Stomach smooth muscle (tissue), 2 donors: ENCODE measurements around the gene ADAMTS8.
A peak's percentile ranks its signal among the peaks of the same experiment; 100 is the strongest.

ENCODE experiments used
- H3K27ac ChIP-seq: one replicate; pipeline ENCODE4 v1.7.0; 2013; ENCODE audit warnings: mild to moderate bottlenecking, low read length, inconsistent platforms
- H3K27me3 ChIP-seq, 2 donors: one replicate each; pipeline ENCODE4 v1.7.0; 2013; ENCODE audit warnings: low read length in 2 of 2; ENCODE audit not compliant: insufficient read depth in 2 of 2, control insufficient read depth in 1 of 2
- H3K36me3 ChIP-seq, 2 donors: one replicate each; pipeline ENCODE4 v1.7.0; 2013; ENCODE audit warnings: low read length in 2 of 2; ENCODE audit not compliant: control insufficient read depth in 2 of 2, insufficient read depth in 2 of 2
- H3K4me1 ChIP-seq: one replicate; pipeline ENCODE4 v1.7.0; 2013; ENCODE audit warnings: low read length; ENCODE audit not compliant: control insufficient read depth, insufficient read depth
- H3K4me3 ChIP-seq, 2 donors: one replicate each; pipeline ENCODE4 v1.7.0; 2013; ENCODE audit warnings: low read length in 2 of 2
- H3K9ac ChIP-seq, 2 donors: one replicate each; pipeline ENCODE4 v1.7.0; 2013; ENCODE audit warnings: low read length in 2 of 2, mild to moderate bottlenecking in 1 of 2
- H3K9me3 ChIP-seq, 2 donors: one replicate each; pipeline ENCODE4 v1.7.0; 2013; ENCODE audit warnings: low read length in 2 of 2; ENCODE audit not compliant: control insufficient read depth in 2 of 2
- donor health status: healthy.
- donor health status: Pancreatic carcinoma.

The ADAMTS8 gene

GRCh38 chr11:130405428-130405827 lies 23.0 kb downstream of the ADAMTS8 start:
- no peak overlapping the region for H3K9ac ChIP-seq
- H3K4me3 ChIP-seq = no peak overlapping the region
- H3K4me1 ChIP-seq = peaks cover 32% of the 10 kb centered on the region
- no peaks in the 10 kb centered on the region for H3K36me3 ChIP-seq
- H3K27ac ChIP-seq = no peak overlapping the region
- H3K27me3 ChIP-seq = no peaks in the 10 kb centered on the region
- no peaks in the 10 kb centered on the region for H3K9me3 ChIP-seq

- no peaks in the 10 kb centered on the region for H3K9me3 ChIP-seq
- peaks cover 32% of the 10 kb centered on the region for H3K4me1 ChIP-seq
- no peaks in the 10 kb centered on the region for H3K27me3 ChIP-seq
- no peak overlapping the region for H3K27ac ChIP-seq
- H3K9ac ChIP-seq = no peak overlapping the region
- H3K36me3 ChIP-seq = no peaks in the 10 kb centered on the region
- H3K4me3 ChIP-seq = no peak overlapping the region
These were observed 23.7 kb downstream of the ADAMTS8 start for GRCh38 chr11:130404727-130405126.

- peaks cover 28% of the 10 kb centered on the region for H3K4me1 ChIP-seq
- H3K9me3 ChIP-seq = no peaks in the 10 kb centered on the region
These were observed 24.4 kb downstream of the ADAMTS8 start for GRCh38 chr11:130403967-130404366.

GRCh38 chr11:130403271-130403804 lies 25.1 kb downstream of the ADAMTS8 start:
- Histone ChIP-seq H3K9me3 (no peaks in the 10 kb centered on the region), H3K27me3 (no peaks in the 10 kb centered on the region), H3K4me1 (peaks cover 28% of the 10 kb centered on the region), H3K4me3 (peak overlapping the region in 1 of 2 donors; percentile 49), H3K36me3 (no peaks in the 10 kb centered on the region), H3K9ac (peak overlapping the region; percentile 2 to 72), H3K27ac (peak overlapping the region; percentile 92)

More at GRCh38 chr11:130403967-130404366, 24.4 kb downstream of the ADAMTS8 start:
- Histone ChIP-seq H3K36me3 (no peaks in the 10 kb centered on the region), H3K27me3 (no peaks in the 10 kb centered on the region), H3K9ac (peak overlapping the region; percentile 2 to 72), H3K4me3 (peak overlapping the region in 1 of 2 donors; percentile 49), H3K27ac (peak overlapping the region; percentile 92)

- Histone ChIP-seq H3K4me3 (no peak overlapping the region), H3K9me3 (no peaks in the 10 kb centered on the region), H3K27me3 (no peaks in the 10 kb centered on the region), H3K4me1 (peaks cover 26% of the 10 kb centered on the region), H3K36me3 (no peaks in the 10 kb centered on the region), H3K9ac (peak overlapping the region; percentile 5 to 10), H3K27ac (peak overlapping the region; percentile 92)
These were observed 25.8 kb downstream of the ADAMTS8 start for GRCh38 chr11:130402570-130402969.

- no peak overlapping the region for H3K4me3 ChIP-seq
- no peaks in the 10 kb centered on the region for H3K9me3 ChIP-seq
These were observed 27.5 kb downstream of the ADAMTS8 start for GRCh38 chr11:130400781-130401483.

GRCh38 chr11:130399196-130399595 lies 29.2 kb downstream of the ADAMTS8 start:
- Histone ChIP-seq H3K27me3 (no peaks in the 10 kb centered on the region), H3K4me3 (no peak overlapping the region), H3K4me1 (peaks cover 26% of the 10 kb centered on the region), H3K36me3 (no peaks in the 10 kb centered on the region), H3K9ac (no peak overlapping the region), H3K9me3 (no peaks in the 10 kb centered on the region), H3K27ac (no peak overlapping the region)

More at GRCh38 chr11:130400781-130401483, 27.5 kb downstream of the ADAMTS8 start:
- Histone ChIP-seq H3K36me3 (no peaks in the 10 kb centered on the region), H3K27me3 (no peaks in the 10 kb centered on the region), H3K27ac (peak overlapping the region; percentile 92), H3K4me1 (peaks cover 26% of the 10 kb centered on the region), H3K9ac (no peak overlapping the region)

- Histone ChIP-seq H3K27ac (no peak overlapping the region), H3K36me3 (no peaks in the 10 kb centered on the region), H3K9ac (no peak overlapping the region), H3K27me3 (no peaks in the 10 kb centered on the region), H3K4me3 (no peak overlapping the region), H3K4me1 (peaks cover 16% of the 10 kb centered on the region), H3K9me3 (no peaks in the 10 kb centered on the region)
These were observed 30.6 kb downstream of the ADAMTS8 start for GRCh38 chr11:130397780-130398179.

- Histone ChIP-seq H3K9me3 (no peaks in the 10 kb centered on the region), H3K4me3 (no peak overlapping the region), H3K4me1 (peaks cover 17% of the 10 kb centered on the region), H3K9ac (no peak overlapping the region), H3K36me3 (no peaks in the 10 kb centered on the region), H3K27ac (no peak overlapping the region), H3K27me3 (no peaks in the 10 kb centered on the region)
These were observed 31.4 kb downstream of the ADAMTS8 start for GRCh38 chr11:130396965-130397364.

GRCh38 chr11:130394615-130395014 lies 33.8 kb downstream of the ADAMTS8 start:
- no peak overlapping the region for H3K4me3 ChIP-seq

GRCh38 chr11:130391711-130392110 lies 36.7 kb downstream of the ADAMTS8 start:
- peak overlapping the region; percentile 13 to 50 for H3K9ac ChIP-seq
- peaks cover 34% of the 10 kb centered on the region for H3K4me1 ChIP-seq
- peak overlapping the region; percentile 35 to 49 for H3K4me3 ChIP-seq
- no peaks in the 10 kb centered on the region for H3K9me3 ChIP-seq
- H3K27me3 ChIP-seq = no peaks in the 10 kb centered on the region
- H3K36me3 ChIP-seq = no peaks in the 10 kb centered on the region
- peak overlapping the region; percentile 85 for H3K27ac ChIP-seq

More at GRCh38 chr11:130394615-130395014, 33.8 kb downstream of the ADAMTS8 start:
- Histone ChIP-seq H3K27me3 (no peaks in the 10 kb centered on the region), H3K9ac (no peak overlapping the region), H3K36me3 (no peaks in the 10 kb centered on the region), H3K9me3 (no peaks in the 10 kb centered on the region), H3K4me1 (peaks cover 31% of the 10 kb centered on the region), H3K27ac (no peak overlapping the region)
